GM12872 (cell line): ENCODE measurements around the gene KRTAP4-11.
"Not testable (repeated sequence)": the region's sequence is repeated elsewhere in the genome, so short reads cannot be mapped to it uniquely, and the experiment has no call there.

Source experiments
- TF ChIP-seq, protein P1 (sequence below): IDR thresholded peaks from 3 replicates; pipeline ENCODE4 v1.5.1; 2011; ENCODE audit warnings: low read depth, mild to moderate bottlenecking, low read length, moderate library complexity; ENCODE audit not compliant: insufficient read depth

KRTAP4-11 gene

DNA sequence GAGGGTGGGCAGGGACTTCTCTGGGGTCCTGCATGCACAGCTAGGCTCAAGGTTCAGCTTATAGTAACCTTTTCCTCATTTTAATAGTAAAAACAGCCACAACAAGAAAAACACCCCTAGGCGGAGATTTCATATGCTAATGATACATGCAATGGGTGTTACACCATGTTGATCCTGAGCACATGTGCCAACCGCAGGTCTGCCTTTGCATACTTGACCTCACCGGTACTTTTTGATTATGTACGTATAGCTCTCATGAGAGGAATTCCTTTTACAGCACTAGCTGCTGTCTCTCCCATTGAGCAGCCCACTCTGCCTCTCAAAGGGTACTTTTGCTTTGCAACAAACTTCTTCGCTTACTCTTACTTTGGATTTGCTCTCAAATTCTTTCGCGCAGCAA lies 22.1 kb downstream of the KRTAP4-11 start:
- TF ChIP-seq, protein P1, sequence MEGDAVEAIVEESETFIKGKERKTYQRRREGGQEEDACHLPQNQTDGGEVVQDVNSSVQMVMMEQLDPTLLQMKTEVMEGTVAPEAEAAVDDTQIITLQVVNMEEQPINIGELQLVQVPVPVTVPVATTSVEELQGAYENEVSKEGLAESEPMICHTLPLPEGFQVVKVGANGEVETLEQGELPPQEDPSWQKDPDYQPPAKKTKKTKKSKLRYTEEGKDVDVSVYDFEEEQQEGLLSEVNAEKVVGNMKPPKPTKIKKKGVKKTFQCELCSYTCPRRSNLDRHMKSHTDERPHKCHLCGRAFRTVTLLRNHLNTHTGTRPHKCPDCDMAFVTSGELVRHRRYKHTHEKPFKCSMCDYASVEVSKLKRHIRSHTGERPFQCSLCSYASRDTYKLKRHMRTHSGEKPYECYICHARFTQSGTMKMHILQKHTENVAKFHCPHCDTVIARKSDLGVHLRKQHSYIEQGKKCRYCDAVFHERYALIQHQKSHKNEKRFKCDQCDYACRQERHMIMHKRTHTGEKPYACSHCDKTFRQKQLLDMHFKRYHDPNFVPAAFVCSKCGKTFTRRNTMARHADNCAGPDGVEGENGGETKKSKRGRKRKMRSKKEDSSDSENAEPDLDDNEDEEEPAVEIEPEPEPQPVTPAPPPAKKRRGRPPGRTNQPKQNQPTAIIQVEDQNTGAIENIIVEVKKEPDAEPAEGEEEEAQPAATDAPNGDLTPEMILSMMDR: no peak

- TF ChIP-seq, protein P1: not testable (repeated sequence)
These were observed 33.9 kb downstream of the KRTAP4-11 start, which contains the start of gene KRTAP4-7 for GRCh38 chr17:41084100-41084856. TSS of gene KRTAP4-7 (plus strand) at chr17:41084150. CDS start at chr17:41084207, 57 bp downstream.

DNA sequence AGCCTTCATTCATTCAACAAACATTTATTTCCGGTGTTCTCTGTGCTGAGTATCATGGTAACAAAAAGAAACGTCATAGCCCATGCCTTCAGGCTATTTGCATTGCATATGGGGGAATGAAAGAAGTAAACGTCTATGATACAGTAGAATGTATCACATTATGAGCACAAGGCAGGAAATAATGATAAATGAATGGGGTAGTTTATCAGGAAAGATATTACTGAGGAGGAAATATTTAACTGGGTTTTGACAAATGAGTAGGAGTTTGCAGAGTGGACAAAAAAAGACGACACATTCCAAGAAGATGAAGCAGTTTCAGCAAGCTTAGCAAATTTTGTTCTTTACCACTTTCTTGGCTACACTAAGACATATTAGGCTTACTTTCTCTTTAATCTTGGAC lies 35.5 kb downstream of the KRTAP4-11 start:
- TF ChIP-seq, protein P1: no peak

- TF ChIP-seq, protein P1: no peak
These were observed 41.4 kb downstream of the KRTAP4-11 start for GRCh38 chr17:41076788-41077187.

GRCh38 chr17:41073676-41074075 lies 44.5 kb downstream of the KRTAP4-11 start:
- TF ChIP-seq, protein P1: no peak

- TF ChIP-seq, protein P1: no peak
These were observed 46.4 kb downstream of the KRTAP4-11 start for GRCh38 chr17:41071606-41072360.

DNA sequence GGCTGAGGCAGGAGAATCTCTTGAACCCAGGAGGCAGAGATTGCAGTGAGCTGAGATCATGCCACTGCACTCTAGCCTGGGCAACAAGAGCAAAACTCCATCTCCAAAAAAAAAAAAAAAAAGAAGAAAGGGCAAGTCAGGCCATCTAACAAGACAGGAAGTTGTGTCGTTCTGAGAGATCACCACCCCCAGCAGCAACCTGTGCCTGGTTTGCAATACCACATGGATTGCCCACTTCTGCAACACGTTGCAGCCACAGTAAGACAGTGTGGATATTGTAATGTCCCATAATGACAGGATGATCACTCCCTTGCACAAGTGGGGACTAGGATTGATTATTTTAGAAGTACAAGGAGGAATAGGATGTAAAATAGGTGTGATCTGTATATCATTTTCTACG lies 49.1 kb downstream of the KRTAP4-11 start:
- TF ChIP-seq, protein P1: no peak
